Ammon's horn (tissue), 1 donor: ENCODE data around the gene CCNB1.
"Not testable (repeated sequence)": the region's sequence is repeated elsewhere in the genome, so short reads cannot be mapped to it uniquely, and the experiment has no call there.

Experiments used
- DNase-seq: peaks from one replicate; pipeline ENCODE4 v3.0.0-alpha.2; 2016; ENCODE audit warnings: low spot score

Gene CCNB1

DNA sequence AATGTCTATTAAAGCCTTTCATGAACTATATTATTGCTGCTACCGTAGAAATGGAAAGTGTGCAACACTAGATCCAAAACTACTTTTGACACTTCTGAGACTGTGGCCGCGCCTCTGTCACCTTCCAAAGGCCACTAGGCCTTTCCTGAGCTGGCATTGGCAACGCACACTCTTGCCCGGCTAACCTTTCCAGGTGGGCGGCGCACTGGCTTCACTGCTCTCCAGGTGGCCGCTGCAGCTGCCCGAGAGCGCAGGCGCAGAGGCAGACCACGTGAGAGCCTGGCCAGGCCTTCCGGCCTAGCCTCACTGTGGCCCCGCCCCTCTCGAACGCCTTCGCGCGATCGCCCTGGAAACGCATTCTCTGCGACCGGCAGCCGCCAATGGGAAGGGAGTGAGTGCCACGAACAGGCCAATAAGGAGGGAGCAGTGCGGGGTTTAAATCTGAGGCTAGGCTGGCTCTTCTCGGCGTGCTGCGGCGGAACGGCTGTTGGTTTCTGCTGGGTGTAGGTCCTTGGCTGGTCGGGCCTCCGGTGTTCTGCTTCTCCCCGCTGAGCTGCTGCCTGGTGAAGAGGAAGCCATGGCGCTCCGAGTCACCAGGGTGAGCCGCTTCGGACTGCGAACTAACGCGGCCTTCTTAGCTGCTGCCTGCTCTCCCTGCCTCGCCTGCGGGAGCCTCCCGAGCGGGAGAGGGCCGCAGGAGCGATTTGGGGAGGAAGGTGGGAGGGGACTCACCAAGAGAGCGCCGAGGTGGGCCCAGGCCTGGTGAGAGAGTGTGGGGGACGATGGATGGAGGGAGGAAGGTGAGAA lies at the start of gene CCNB1:
Gene CCNB1, plus strand, starts transcription at position 465 of the 807 bp plus-strand sequence. Its CDS starts 113 bp downstream, at position 578.
- peak; percentile 99 for DNase-seq

DNA sequence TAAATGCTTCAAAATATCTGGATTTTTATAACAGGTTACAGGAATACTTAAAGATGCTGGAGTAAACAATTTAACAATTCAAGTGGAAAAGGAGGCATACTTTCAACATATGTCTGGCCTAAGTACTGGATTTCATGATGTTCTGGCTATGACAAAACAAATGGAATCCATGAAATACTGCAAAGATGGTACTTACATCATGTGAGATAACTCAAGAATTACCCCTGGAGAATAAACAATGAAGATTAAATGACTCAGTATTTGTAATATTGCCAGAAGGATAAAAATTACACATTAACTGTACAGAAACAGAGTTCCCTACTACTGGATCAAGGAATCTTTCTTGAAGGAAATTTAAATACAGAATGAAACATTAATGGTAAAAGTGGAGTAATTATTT lies 37.5 kb upstream of the CCNB1 start:
- DNase-seq: no peak

DNA sequence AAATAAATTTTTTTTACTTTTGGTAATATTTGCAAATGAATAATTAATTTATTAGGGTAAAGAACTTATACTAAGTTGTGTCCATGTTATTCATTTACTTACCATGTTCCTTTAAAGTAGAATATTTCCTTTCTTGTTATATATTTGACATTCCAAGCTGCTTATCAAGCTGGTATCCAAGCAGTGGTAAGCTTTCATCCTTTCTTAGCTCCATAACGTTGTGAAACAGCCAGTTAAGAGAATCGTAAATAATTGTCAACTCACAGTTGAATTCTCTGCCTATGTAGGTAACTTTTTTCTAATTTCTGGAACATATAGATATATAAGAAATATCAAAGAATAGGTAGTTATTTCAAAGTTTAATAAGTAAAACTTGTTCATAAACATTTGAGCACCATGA lies 36.7 kb upstream of the CCNB1 start:
- no peak for DNase-seq

DNA sequence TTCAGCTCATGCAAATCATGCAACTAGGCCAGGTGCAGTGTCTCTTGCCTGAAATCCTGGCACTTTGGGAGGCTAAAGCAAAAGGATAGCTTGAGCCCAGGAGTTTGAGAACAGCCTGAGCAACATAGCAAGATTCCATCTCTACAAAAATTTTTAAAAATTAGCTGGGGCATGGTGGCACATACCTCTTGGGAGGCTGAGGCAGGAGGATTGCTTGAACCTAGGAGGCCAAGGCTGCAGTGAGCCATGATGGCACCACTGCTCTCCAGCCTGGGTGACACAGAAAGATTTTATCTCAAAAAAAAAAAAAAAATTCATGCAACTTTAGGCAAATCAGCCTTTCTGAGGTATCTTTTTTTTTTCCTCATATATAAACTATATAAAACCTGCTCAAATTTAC lies 35.6 kb upstream of the CCNB1 start:
- no peak for DNase-seq

DNA sequence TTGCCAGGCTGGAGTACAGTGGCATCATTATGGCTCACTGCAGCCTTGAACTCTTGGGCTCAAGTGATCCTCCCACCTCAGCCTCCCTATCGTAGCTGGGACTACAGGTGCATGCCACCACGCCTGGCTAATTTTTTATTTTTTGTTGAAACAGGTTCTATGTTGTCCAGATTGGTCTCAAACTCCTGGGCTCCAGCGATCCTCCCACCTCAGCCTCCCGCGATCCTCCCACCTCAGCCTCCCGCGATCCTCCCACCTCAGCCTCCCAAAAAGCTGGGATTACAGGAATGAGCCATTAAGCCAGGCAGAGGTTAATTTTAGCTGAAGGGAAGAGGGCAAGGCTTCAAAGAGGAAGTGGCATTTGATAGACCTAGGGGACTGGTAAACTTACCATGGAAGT lies 32.8 kb upstream of the CCNB1 start:
- DNase-seq: no peak

DNA sequence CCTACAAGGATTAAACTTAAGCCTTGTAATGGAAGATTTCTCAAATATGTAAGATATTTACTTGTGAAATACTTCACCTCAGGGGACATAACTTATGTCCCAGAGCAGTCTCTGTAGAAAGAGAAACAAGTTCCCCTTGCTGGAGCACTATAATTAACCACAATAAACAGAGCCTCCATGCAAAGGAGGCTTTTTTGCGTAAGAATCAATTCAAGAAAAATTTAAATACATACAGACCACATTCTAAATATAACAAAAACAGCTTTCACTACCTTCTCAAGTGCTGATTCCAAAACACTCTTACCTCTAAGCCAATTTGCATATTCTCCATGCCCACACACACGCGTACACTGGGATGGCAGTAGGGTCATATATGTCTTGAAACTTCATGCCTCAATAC lies 30.7 kb upstream of the CCNB1 start:
- no peak for DNase-seq

DNA sequence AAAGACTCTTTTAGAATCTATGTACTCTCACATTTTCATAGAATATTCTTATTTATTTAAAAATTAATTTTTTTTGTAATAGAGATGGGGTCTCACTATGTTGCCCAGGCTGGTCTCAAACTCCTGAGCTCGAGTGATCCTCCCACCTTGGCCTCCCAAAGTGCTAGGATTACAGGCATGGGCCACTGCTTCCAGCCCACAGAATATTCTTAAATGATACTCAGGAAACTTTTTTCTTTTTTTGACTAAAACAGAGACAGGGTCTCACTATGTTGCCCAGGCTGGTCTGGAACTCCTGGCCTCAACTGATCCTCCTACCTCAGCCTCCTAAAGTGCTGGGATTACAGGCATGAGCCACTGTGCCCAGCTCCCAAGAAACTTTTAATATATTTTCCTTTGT lies 29.7 kb upstream of the CCNB1 start:
- not testable (repeated sequence) for DNase-seq

DNA sequence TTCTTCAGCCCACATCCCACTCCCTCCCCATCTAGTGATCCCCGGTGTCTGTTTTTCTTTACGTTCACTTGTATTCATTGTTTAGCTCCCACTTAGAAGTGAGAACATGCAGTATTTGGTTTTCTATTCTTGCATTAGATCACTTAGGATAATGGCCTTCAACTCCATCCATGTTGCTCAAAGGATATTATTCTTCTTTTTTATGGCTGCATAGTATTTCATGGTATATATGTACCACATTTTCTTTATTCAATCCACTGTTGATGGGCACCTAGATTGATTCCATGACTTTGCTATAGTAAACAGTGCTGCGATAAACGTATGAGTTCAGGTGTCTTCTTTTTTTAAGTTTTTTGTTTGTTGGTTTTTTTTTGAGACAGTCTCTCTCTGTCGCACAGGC lies 29.1 kb upstream of the CCNB1 start:
- no peak for DNase-seq

DNA sequence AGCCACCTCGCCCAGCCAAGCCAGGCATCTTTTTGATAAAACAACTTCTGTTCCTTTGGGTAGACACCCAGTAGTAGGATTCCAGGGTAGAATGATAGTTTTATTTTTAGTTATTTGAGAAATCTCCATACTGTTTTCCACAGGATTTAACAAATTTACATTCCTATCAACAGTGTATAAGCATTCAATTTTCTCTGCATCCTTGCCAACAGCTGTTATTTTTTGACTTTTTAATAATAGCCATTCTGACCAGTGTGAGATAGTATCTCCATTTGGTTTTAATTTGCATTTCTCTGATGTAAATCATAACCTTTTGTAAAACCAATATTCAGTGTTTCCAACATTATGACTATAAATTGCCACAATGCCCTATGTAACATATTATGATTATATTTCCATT lies 28.2 kb upstream of the CCNB1 start:
- DNase-seq: no peak

DNA sequence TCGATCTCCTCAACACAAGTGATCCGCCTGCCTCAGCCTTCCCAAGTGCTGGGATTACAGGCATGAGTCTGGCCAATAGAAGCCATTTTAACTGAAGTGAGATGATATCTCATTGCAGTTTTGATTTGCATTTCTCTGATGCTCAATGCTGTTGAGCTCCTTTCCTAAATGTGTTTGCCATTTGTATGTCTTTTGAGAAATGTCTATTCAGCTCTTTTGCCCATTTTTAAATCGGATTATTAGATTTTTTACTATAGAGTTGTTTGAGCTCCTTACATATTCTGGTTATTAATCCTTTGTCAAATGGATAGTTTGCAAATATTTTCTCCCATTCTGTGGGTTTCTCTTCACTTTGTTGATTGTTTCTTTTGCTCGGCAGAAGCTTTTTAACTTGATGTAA lies 26.7 kb upstream of the CCNB1 start:
- not testable (repeated sequence) for DNase-seq

DNA sequence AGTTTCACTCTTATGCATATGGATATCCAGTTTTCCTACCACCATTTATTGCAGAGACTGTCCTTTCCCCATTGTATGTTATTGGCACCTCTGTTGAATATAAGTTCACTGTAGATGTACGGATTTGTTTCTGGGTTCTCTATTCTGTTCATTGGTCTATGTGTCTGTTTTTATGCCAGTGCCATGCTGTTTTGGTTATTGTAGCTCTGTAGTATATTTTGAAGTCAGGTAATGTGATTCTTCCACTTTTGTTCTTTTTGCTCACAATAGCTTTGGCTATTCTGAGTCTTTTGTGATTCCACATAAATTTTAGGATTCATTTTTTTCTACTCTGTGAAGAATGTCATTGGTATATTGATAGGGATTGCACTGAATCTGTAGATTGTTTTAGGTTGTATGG lies 26.1 kb upstream of the CCNB1 start:
- no peak for DNase-seq

DNA sequence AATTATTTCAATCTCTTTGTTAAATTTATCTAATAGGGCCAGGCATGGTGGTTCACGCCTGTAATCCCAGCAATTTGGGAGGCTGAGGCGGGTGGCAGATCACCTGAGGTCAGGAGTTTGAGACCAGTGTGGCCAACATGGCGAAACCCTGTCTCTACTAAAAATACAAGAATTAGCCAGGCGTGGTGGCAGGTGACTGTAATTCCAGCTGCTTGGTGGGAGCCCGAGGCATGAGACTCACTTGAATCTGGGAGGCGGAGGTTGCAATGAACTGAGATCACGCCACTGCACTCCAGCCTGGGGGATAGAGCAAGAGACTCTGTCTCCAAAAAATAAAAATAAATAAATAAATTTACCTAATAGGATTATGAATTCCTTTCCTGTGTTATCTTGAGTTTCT lies 18.4 kb upstream of the CCNB1 start:
- not testable (repeated sequence) for DNase-seq

DNA sequence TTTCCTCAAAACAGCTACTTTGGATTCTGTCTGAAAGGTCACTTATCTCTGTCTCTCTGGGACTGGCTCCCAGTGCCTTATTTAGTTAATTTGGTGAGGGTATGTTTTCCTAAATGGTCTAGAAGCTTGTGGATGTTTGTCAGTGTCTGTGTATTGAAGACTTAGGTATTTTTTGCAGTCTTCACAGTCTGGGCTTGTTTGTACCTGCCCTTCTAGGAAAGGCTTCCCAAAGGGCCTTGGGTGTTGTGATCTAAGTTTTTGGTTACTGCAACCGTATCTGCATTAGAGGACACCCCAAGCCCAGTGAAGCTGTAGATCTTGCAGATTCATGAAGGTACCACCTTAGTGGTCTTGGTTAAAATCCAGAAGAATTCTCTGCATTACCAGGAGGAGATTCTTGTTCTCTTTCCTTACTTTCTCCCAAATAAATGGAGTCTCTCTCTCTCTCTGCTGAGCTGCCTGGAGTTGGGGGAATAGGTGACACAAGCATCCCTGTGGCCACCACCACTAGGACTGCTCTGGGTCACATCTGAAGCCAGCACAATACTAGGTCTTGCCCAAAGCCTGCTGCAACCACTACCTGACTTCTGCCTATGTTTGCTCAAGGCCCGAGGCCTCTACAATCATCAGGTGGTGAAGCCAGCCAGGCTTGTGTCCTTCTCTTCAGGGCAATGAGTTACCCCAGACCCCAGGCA lies 17.8 kb upstream of the CCNB1 start:
- DNase-seq: no peak

DNA sequence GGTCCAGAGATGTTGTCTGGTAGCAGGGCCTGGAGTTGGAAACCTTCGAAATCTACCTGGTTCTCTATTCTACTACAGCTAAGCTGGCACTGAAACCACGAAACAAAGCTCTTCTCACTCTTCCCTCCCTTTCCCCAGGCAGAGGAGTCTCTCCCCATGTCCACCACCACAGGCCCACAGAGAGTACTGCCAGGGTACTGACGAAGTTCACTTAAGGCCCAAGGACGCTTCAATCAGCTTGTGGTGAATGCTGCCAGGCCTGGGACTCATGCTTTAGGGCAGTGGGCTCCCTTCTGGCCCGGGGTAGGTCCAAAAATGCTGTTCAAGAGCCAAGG lies 17.3 kb upstream of the CCNB1 start:
- DNase-seq: no peak

DNA sequence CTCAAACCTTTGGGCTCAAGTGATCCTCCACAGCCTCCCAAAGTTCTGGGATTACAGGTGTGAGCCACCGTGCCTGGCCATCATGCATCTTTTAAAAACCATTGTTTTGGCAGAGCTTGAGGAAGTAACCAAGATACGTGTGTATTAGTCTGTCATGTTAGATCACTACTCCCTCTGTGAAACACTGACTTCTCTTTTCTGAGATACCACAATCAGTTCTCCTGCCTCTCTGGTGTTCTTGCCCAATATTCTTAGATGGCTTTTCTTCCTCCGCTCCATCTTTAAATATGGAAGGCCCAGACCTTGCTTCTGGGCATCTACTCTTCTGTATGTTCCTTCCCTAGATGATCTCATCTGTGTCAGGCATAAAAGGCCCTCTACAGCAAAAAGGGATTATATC lies 14.2 kb upstream of the CCNB1 start:
- DNase-seq: no peak

DNA sequence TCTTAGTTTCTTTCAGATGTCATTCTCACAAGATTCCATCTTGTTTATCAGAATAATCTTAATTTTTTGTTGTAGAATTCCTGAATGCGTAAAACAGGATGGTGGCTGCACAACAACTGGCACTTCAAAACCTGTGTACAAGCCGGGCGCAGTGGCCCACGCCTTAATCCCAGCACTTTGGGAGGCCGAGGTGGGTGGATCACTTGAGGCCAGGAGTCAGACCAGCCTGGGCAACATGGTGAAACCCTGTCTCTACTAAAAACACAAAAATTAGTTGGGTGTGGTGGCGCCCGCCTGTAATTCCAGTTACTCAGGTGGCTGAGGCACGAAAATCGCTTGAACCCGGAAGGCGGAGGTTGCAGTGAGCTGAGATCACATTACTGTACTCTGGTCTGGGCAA lies 10.5 kb upstream of the CCNB1 start:
- no peak for DNase-seq

DNA sequence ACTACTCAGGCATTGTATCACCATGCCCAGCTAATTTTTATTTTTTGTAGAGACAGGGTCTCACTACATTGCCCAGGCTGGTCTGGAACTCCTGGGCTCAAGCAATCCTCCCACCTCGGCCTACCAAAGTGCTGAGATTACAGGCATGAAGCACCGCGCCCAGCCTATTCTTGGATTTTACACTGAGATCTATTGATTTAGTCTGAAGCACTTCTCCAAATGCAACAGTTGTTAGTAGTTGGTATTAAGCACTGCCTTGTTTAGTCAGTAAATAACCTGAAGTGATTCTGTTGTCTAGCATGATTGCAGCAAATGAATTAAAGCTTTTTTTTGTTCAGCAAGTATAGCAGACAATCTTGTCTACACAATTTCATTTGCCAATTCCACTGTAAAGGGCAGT lies 8.9 kb upstream of the CCNB1 start:
- DNase-seq: no peak

DNA sequence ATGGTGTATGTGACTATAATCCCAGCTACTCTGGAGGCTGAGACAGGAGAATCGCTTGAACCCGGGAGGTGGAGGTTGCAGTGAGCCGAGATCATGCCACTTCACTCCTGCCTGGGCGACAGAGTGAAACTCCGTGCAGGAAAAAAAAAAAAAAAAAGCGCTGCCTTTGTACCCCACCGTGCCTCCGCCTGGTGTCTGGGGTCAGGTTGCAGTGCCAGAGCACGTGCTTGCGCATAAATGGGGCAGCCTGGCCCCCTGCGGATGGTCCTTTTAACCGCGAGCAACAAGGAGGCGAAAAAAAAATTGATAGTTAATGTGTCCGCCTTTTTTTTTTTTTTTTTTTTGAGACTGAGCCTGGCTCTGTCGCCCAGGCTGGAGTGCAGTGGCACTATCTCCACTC lies 6.3 kb upstream of the CCNB1 start:
- no peak for DNase-seq

DNA sequence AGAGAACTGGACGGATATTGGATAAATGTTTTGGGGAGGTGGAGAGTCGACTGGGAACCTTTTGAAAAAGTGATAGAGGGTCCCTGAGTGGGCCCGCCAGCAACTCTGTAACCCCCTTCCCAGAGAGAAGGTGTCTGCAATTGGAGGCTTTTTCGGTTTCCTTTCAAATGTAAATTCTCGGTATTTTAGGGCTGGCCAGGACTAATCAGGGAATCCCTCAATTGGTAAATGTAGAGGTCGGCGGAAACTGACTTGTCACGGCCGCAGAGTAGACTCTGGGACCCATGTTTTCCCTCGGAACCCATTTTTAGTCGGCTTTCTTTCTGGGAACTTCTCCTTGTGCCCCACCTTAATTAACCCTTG lies 524 bp downstream of the CCNB1 start:
- DNase-seq: no peak

DNA sequence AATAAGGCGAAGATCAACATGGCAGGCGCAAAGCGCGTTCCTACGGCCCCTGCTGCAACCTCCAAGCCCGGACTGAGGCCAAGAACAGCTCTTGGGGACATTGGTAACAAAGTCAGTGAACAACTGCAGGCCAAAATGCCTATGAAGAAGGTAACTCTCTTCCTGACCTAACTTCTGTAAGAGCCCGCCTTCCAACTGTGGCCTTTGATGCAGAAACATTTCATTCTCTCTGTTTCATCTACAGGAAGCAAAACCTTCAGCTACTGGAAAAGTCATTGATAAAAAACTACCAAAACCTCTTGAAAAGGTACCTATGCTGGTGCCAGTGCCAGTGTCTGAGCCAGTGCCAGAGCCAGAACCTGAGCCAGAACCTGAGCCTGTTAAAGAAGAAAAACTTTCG lies 979 bp downstream of the CCNB1 start:
- DNase-seq: no peak

DNA sequence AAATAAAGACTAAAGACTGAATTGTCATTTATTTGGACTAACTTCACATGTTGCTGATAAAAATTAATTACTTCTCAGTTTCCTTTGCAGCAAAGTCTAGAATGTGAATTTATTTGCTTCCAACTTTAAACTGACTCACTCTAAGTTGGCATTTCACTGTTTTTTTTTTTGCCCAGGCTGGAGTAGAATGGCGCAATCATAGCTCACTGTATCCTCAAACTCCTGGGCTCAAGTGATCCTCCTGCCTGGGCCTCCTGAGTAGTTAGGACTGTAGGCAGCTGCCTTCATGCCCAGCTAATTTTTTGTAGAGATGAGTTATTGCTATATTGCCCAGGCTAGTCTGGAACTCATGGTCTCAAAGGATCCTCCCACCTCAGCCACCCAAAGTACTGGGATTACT lies 3.5 kb downstream of the CCNB1 start:
- no peak for DNase-seq

DNA sequence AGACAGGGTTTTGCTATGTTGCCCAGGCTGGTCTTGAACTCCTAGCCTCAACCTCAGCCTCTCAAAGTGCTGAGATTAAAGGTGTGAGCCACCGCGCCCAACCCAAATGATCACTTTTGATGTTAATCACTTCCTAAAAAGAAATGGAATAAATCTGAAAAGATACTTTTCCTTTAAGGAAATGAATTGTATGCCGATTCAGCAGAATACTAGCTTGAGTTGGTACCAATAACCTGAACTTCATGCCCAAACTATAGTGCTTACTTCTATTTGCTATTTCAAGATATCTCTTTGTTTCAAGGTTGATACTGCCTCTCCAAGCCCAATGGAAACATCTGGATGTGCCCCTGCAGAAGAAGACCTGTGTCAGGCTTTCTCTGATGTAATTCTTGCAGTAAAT lies 4.0 kb downstream of the CCNB1 start:
- no peak for DNase-seq

DNA sequence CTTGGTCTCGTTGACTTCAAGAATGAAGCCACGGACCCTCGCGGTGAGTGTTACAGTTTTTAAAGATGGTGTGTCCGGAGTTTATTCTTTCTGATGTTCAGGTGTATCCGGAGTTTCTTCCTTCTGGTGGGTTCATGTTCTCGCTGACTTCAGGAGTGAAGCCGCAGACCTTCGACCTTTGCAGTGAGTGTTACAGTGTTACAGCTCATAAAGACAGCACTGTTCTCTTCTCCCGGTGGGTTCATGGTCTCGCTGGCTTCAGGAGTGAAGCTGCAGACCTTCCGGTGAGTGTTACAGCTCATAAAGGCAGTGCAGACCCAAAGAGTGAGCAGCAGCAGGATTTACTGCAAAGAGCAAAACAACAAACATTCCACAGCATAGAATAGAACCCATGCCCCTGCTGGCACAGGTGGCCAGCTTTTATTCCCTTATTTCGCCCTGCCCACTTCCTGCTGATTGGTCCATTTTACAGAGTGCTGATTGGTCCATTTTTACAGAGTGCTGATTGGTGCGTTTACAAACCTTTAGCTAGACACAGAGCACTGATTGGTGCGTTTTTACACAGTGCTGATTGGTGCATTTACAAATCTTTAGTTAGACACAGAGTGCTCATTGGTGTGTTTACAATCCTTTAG lies 14.8 kb downstream of the CCNB1 start:
- DNase-seq: not testable (repeated sequence)

DNA sequence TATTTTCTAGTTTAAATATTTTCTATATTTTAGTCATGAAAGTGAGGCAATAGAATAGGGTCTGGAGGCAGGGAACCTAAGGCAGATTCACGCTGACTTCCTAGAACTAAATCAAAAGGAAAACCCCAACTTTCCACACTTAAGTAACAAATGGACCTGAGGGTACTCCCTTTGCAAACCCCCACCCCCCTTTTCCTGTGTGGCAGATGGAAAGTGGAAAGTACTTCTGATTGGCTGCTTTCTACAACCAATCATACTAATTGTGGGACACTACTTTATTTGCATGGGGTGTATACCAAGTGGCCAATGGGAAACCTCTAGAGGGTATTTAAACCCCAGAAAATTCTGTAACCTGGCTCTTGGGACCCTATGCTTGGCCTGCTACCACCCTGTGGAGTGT lies 17.7 kb downstream of the CCNB1 start:
- no peak for DNase-seq
